SK-MEL-5 (cell line): Measurements from ENCODE around the gene PRIMA1. TPM values are rescaled to one million over a fixed set of nuclear protein-coding genes. Genes with fewer than 3 reads are reported as not detected.

Experiments
- DNase-seq: peaks from one replicate; pipeline ENCODE4 v3.0.0-alpha.2; 2016; ENCODE audit warnings: low read depth, low spot score
- in situ Hi-C: cut with HindIII; loops from 2 replicates; pipeline ENCODE4 v1.10.0; 2016; ENCODE audit warnings: low sequenced_read_pairs, high pct_unique_total_duplicates, low pct_unique_long_range_greater_than_20kb
- total RNA-seq: library from RNA; depleted of rRNA; stranded (reverse); fragments of >200 nt; shearing (Covaris generic); gene quantifications from 2 replicates; pipeline ENCODE4 v1.2.3, GENCODE V29; 2014; rRNA removed

PRIMA1 gene
- total RNA-seq, 1 experiment from 2014 or later: 0.95 TPM

- no peak for DNase-seq
- in situ Hi-C loops: no loop called here
These were observed 113.9 kb downstream of the PRIMA1 start for GRCh38 chr14:93674343-93674742.

GRCh38 chr14:93669632-93670031 lies 118.7 kb downstream of the PRIMA1 start:
- in situ Hi-C loops: no loop called here

More at GRCh38 chr14:93669632-93670031, 118.7 kb downstream of the PRIMA1 start:
- no peak for DNase-seq

Other genes with a start within 250 kb of the PRIMA1 start
- not detected in 2 replicates for gene FAM181A, start 138.9 kb upstream of the PRIMA1 start, total RNA-seq
- 3.8 and 3.9 TPM in 2 replicates for gene ASB2, start 188.1 kb upstream of the PRIMA1 start, total RNA-seq
- gene CCDC197, start 208.8 kb upstream of the PRIMA1 start, total RNA-seq: not detected in 2 replicates
- gene OTUB2, start 237.9 kb upstream of the PRIMA1 start, total RNA-seq: 3.5 and 4.4 TPM in 2 replicates